MCF 10A (cell line): Measurements from ENCODE around the gene BTN2A1. TPM values are rescaled to one million over a fixed set of nuclear protein-coding genes. Genes with fewer than 3 reads are reported as not detected.

ENCODE experiments used
- BruUV-seq: library from RNA; stranded (reverse); fragments of 400-500 nt; replicated peaks from 2 replicates; lab custom pipeline; 2021; lab: Mats Ljungman, UMichigan
- CTCF ChIA-PET: fragments of 300-600 bp; sonication (Branson Sonifier 250); formaldehyde crosslinking; extraction: SDS; loops from one replicate; lab custom pipeline; 2021; ENCODE audit warnings: antibody characterized with exemption, inconsistent platforms; lab: Yijun Ruan, JAX
- POLR2A ChIA-PET: fragments of 300-600, 350-650 bp; sonication (Branson Sonifier 250); formaldehyde crosslinking; extraction: SDS; loops from one replicate; lab custom pipeline; 2020; ENCODE audit warnings: antibody characterized with exemption, inconsistent platforms; lab: Yijun Ruan, JAX
- DNase-seq: peaks from one replicate; pipeline ENCODE4 v3.0.0-alpha.2; 2018; ENCODE audit not compliant: unreplicated experiment
- H3K27ac Mint-ChIP-seq: one replicate; pipeline ENCODE4 v1.8.0; 2022; ENCODE audit warnings: mild to moderate bottlenecking, low read depth, mixed read lengths; ENCODE audit not compliant: unreplicated experiment
- H3K27me3 Mint-ChIP-seq: one replicate; pipeline ENCODE4 v1.8.0; 2022; ENCODE audit warnings: mixed read lengths; ENCODE audit not compliant: insufficient read depth, unreplicated experiment
- H3K36me3 Mint-ChIP-seq: one replicate; pipeline ENCODE4 v1.8.0; 2022; ENCODE audit warnings: mild to moderate bottlenecking, moderate library complexity, mixed read lengths; ENCODE audit not compliant: insufficient read depth, unreplicated experiment
- H3K4me1 Mint-ChIP-seq: one replicate; pipeline ENCODE4 v1.8.0; 2022; ENCODE audit warnings: mixed read lengths; ENCODE audit not compliant: insufficient read depth, unreplicated experiment
- H3K4me3 Mint-ChIP-seq: one replicate; pipeline ENCODE4 v1.8.0; 2022; ENCODE audit warnings: mild to moderate bottlenecking, moderate library complexity, mixed read lengths; ENCODE audit not compliant: unreplicated experiment
- H3K9me3 Mint-ChIP-seq: one replicate; pipeline ENCODE4 v1.8.0; 2022; ENCODE audit warnings: mixed read lengths; ENCODE audit not compliant: unreplicated experiment
- CTCF ChIP-seq: fragments of 200-600 bp; IDR thresholded peaks from one replicate; pipeline ENCODE4 v1.8.0; 2022; ENCODE audit warnings: antibody characterized with exemption, mild to moderate bottlenecking; ENCODE audit not compliant: unreplicated experiment
- intact Hi-C: fragments of 100-400 bp; cut with micrococcal nuclease; formaldehyde crosslinking; loops from 2 replicates; pipeline ENCODE4 v1.14.1; 2022
- total RNA-seq: library from RNA; stranded (reverse); gene quantifications from 2 replicates; pipeline ENCODE4 v1.2.3, GENCODE V29; 2022

BTN2A1 gene
- total RNA-seq, 1 experiment from 2014 or later: 14.6 TPM

- Mint-ChIP-seq H3K36me3 (peaks cover 7% of the 10 kb centered on the region), H3K27me3 (no peaks in the 10 kb centered on the region), H3K9me3 (no peaks in the 10 kb centered on the region), H3K27ac (no peak overlapping the region), H3K4me1 (no peaks in the 10 kb centered on the region), H3K4me3 (no peak overlapping the region)
- TF ChIP-seq CTCF: no peak
- POLR2A ChIA-PET: interaction anchor here (0.6 kb wide), 1 partner anchor 316 kb away, joined by 4 read pairs; no protein-coding TSS in a partner anchor
- intact Hi-C loops: no loop called here
- BruUV-seq: no TSS peak
- CTCF ChIA-PET: interaction anchor here (0.6 kb wide), 1 partner anchor 8 kb away, joined by 4 read pairs; the partner anchor contains the start of gene BTN1A1
- no peak for DNase-seq
Observed at GRCh38 chr6:26491604-26492003, 33.8 kb downstream of the BTN2A1 start.

GRCh38 chr6:26493258-26493657 is 35.5 kb downstream of the BTN2A1 start:
- H3K27me3 Mint-ChIP-seq: no peaks in the 10 kb centered on the region
- TF ChIP-seq CTCF: no peak
- H3K9me3 Mint-ChIP-seq: no peaks in the 10 kb centered on the region
- CTCF ChIA-PET: interaction anchor here (0.7 kb wide), 1 partner anchor 1270 kb away, joined by 3 read pairs; no protein-coding TSS in a partner anchor
- no peak for DNase-seq
- no peak overlapping the region for H3K4me3 Mint-ChIP-seq
- no peaks in the 10 kb centered on the region for H3K4me1 Mint-ChIP-seq
- intact Hi-C loops: no loop called here
- peaks cover 7% of the 10 kb centered on the region for H3K36me3 Mint-ChIP-seq
- H3K27ac Mint-ChIP-seq: no peak overlapping the region
- POLR2A ChIA-PET: interaction anchor here (0.5 kb wide), 1 partner anchor 1373 kb away, joined by 5 read pairs; no protein-coding TSS in a partner anchor
- no TSS peak for BruUV-seq

GRCh38 chr6:26494117-26494516 is 36.4 kb downstream of the BTN2A1 start:
- no peak for DNase-seq
- ChIA-PET CTCF (no interaction called here), POLR2A (no interaction called here)
- no TSS peak for BruUV-seq
- H3K27me3 Mint-ChIP-seq: no peaks in the 10 kb centered on the region
- no peak overlapping the region for H3K27ac Mint-ChIP-seq
- no peak for TF ChIP-seq CTCF
- H3K4me3 Mint-ChIP-seq: no peak overlapping the region
- intact Hi-C loops: no loop called here
- H3K36me3 Mint-ChIP-seq: peaks cover 7% of the 10 kb centered on the region
- H3K4me1 Mint-ChIP-seq: no peaks in the 10 kb centered on the region
- no peaks in the 10 kb centered on the region for H3K9me3 Mint-ChIP-seq

- intact Hi-C loops: no loop called here
- no peaks in the 10 kb centered on the region for H3K9me3 Mint-ChIP-seq
- no peak overlapping the region for H3K27ac Mint-ChIP-seq
- TF ChIP-seq CTCF: no peak
- no peaks in the 10 kb centered on the region for H3K27me3 Mint-ChIP-seq
- peaks cover 5% of the 10 kb centered on the region for H3K36me3 Mint-ChIP-seq
- ChIA-PET CTCF (no interaction called here), POLR2A (no interaction called here)
- H3K4me3 Mint-ChIP-seq: no peak overlapping the region
- BruUV-seq: no TSS peak
- no peak for DNase-seq
- H3K4me1 Mint-ChIP-seq: no peaks in the 10 kb centered on the region
Observed at GRCh38 chr6:26495281-26495680, 37.5 kb downstream of the BTN2A1 start.
